ENCODE data around the gene CELSR1.

Gene CELSR1

DNA sequence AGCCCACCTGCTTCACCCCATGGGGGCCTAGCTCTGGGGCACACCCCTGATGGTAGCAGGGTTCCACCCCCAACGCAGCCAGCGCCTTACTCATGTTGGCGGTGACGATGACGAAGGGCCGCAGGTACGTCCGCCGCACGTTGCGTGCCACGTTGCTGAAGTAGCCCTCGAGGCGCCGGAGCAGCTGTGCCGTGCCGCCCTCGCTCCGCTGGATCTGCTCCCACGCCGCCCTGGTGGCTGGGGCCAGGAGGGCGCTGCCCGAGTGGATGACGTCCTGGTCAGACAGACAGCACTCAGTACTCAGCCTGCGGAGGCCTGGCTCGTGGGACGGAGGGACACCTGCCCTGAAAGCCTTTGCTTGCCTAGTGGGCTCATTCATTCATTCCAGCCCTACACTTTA is 151.1 kb downstream of the CELSR1 start:
- TF ChIP-seq CTCF (IDR thresholded peaks at IDR 0.05; ENCODE audit: low read depth, low read length, missing control alignments) = no peak
- no peak overlapping the region for H3K4me3 ChIP-seq (replicated peaks; ENCODE audit: low read depth, low read length)
- DNase-seq (ENCODE audit: extremely low read depth, low read depth) = no peak

DNA sequence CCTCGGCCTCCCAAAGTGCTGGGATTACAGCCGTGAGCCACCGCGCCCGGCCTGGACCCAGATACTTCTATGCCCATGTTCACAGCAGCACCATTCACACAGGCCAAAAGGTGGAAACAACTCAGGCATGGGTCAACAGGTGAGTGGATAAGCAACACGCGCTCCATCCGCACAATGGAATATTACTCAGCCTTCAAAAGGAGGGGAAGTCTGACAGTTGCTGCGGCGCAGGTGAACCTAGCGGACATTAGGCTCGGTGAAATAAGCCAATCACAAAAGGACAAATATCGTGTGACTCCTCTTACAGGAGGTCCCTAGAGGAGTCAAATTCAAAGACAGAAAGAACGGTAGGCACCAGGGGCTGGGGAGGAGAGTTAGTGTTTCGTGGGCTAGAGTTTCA is 154.9 kb downstream of the CELSR1 start:
- TF ChIP-seq CTCF (IDR thresholded peaks at IDR 0.05; ENCODE audit: low read depth, low read length, missing control alignments) = no peak
- no peak for DNase-seq (ENCODE audit: extremely low read depth, low read depth)
- no peak overlapping the region for H3K4me3 ChIP-seq (replicated peaks; ENCODE audit: low read depth, low read length)

DNA sequence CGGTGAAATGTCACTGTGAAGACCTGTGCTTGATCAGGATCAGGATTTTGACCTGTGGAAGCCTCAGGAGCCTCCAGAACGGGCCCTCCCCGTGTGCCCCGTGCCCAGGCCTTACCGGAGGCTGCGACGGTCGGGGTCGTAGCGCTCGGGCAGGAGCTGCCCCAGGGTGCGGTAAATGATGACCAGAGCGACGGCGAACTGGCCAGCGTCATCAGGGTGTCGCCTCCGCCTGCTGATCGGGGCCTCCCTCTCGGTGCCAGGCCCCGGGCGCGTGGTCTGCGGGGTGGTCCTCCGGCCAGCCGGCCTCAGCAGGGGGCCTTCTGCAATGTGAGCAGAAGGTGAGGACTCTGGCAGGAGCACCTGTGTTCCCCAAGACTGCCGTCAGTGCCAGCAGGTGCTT is 155.7 kb downstream of the CELSR1 start:
- H3K4me3 ChIP-seq (replicated peaks; ENCODE audit: low read depth, low read length) = no peak overlapping the region
- TF ChIP-seq CTCF (IDR thresholded peaks at IDR 0.05; ENCODE audit: low read depth, low read length, missing control alignments) = no peak
- no peak for DNase-seq (ENCODE audit: extremely low read depth, low read depth)

- H3K4me3 ChIP-seq (replicated peaks; ENCODE audit: low read depth, low read length) = no peak overlapping the region
- no peak for DNase-seq (ENCODE audit: extremely low read depth, low read depth)
- TF ChIP-seq CTCF (IDR thresholded peaks at IDR 0.05; ENCODE audit: low read depth, low read length, missing control alignments) = no peak
These were observed 156.3 kb downstream of the CELSR1 start for GRCh38 chr22:46381142-46381541.

DNA sequence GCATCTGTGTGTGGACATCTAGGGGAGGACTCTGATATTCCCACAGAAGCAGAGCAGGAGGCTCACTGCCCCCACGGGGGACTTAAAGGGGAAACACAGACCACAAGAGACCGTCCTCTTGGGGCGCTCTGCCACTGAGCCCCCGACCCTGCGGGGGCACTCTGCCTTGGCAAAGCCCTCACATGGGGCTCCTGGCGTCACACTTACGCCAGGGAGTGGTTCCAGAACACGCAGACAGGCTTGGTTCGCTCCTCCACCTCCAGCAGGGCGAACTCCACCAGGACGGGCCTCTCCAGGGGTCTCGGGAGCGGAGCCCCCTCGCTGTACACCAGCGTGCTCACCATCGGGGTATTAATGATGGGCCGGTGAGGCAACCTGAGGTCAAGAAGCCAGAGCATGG is 156.8 kb downstream of the CELSR1 start:
- no peak for TF ChIP-seq CTCF (IDR thresholded peaks at IDR 0.05; ENCODE audit: low read depth, low read length, missing control alignments)
- no peak for DNase-seq (ENCODE audit: extremely low read depth, low read depth)
- no peak overlapping the region for H3K4me3 ChIP-seq (replicated peaks; ENCODE audit: low read depth, low read length)

DNA sequence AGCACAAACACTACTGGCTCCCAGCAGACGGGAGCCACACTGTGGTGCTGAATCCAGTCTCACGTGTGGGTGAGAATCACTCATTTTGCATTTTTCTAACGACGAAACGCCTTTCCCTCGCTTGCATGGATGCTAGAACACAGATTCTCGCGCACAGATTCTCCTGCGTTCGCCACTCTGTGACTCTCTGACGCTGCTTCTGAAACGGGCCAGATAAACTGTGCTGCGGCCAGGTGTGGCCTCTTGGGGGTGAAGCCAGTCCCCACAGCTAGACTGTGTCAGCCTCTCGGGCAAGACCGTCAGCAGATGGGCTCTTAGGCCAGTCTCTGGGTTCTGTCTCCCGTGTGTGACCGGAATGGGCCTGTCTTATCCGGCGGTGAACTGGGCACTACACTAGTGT is 157.4 kb downstream of the CELSR1 start:
- no peak for TF ChIP-seq CTCF (IDR thresholded peaks at IDR 0.05; ENCODE audit: low read depth, low read length, missing control alignments)
- no peak overlapping the region for H3K4me3 ChIP-seq (replicated peaks; ENCODE audit: low read depth, low read length)
- DNase-seq (ENCODE audit: extremely low read depth, low read depth) = no peak
